ENCODE data around the gene C6orf89.
"Not testable (repeated sequence)": the region's sequence is repeated elsewhere in the genome, so short reads cannot be mapped to it uniquely, and the experiment has no call there.

The C6orf89 gene

GRCh38 chr6:36886950-36887618, 1.3 kb downstream of the C6orf89 start:
- in situ Hi-C loops (cut with MboI; ENCODE audit: low sequenced_read_pairs), result no loop called here

- in situ Hi-C loops (cut with MboI; ENCODE audit: low sequenced_read_pairs), result no loop called here
Observed at GRCh38 chr6:36888115-36888643, 2.4 kb downstream of the C6orf89 start.

- in situ Hi-C loops (cut with MboI; ENCODE audit: low sequenced_read_pairs), result no loop called here
Observed at GRCh38 chr6:36888654-36889481, 3.1 kb downstream of the C6orf89 start.

- in situ Hi-C loops (cut with MboI; ENCODE audit: low sequenced_read_pairs), result no loop called here
Observed at GRCh38 chr6:36890112-36890663, 4.4 kb downstream of the C6orf89 start.

GRCh38 chr6:36891153-36891552, 5.4 kb downstream of the C6orf89 start:
- in situ Hi-C loops (cut with MboI; ENCODE audit: low sequenced_read_pairs), result not testable (repeated sequence)

- in situ Hi-C loops (cut with MboI; ENCODE audit: low sequenced_read_pairs), result no loop called here
Observed at GRCh38 chr6:36893976-36894932, 8.5 kb downstream of the C6orf89 start.

- in situ Hi-C loops (cut with MboI; ENCODE audit: low sequenced_read_pairs), result no loop called here
Observed at GRCh38 chr6:36897609-36898008, 11.9 kb downstream of the C6orf89 start.

- in situ Hi-C loops (cut with MboI; ENCODE audit: low sequenced_read_pairs), result no loop called here
Observed at GRCh38 chr6:36904114-36904513, 18.4 kb downstream of the C6orf89 start.

- in situ Hi-C loops (cut with MboI; ENCODE audit: low sequenced_read_pairs), result no loop called here
Observed at GRCh38 chr6:36904851-36905393, 19.2 kb downstream of the C6orf89 start.

GRCh38 chr6:36906539-36907325, 21.0 kb downstream of the C6orf89 start:
- in situ Hi-C loops (cut with MboI; ENCODE audit: low sequenced_read_pairs), result no loop called here

GRCh38 chr6:36907781-36908180, 22.0 kb downstream of the C6orf89 start:
- in situ Hi-C loops (cut with MboI; ENCODE audit: low sequenced_read_pairs), result no loop called here

- in situ Hi-C loops (cut with MboI; ENCODE audit: low sequenced_read_pairs), result no loop called here
Observed at GRCh38 chr6:36908747-36909146, 23.0 kb downstream of the C6orf89 start.

- in situ Hi-C loops (cut with MboI; ENCODE audit: low sequenced_read_pairs), result no loop called here
Observed at GRCh38 chr6:36912030-36912454, 26.3 kb downstream of the C6orf89 start.

GRCh38 chr6:36912586-36912985, 26.8 kb downstream of the C6orf89 start:
- in situ Hi-C loops (cut with MboI; ENCODE audit: low sequenced_read_pairs), result no loop called here

GRCh38 chr6:36913082-36913481, 27.3 kb downstream of the C6orf89 start:
- in situ Hi-C loops (cut with MboI; ENCODE audit: low sequenced_read_pairs), result no loop called here

GRCh38 chr6:36914227-36914794, 28.6 kb downstream of the C6orf89 start:
- in situ Hi-C loops (cut with MboI; ENCODE audit: low sequenced_read_pairs), result no loop called here

- in situ Hi-C loops (cut with MboI; ENCODE audit: low sequenced_read_pairs), result no loop called here
Observed at GRCh38 chr6:36915599-36915998, 29.8 kb downstream of the C6orf89 start.

- in situ Hi-C loops (cut with MboI; ENCODE audit: low sequenced_read_pairs), result no loop called here
Observed at GRCh38 chr6:36916126-36916525, 30.4 kb downstream of the C6orf89 start.

- in situ Hi-C loops (cut with MboI; ENCODE audit: low sequenced_read_pairs), result no loop called here
Observed at GRCh38 chr6:36917541-36918193, 31.9 kb downstream of the C6orf89 start.
